Thymus (tissue), 11 donors: ENCODE results near the gene BRD3OS. TPM values are rescaled to one million over a fixed set of nuclear protein-coding genes. Genes with fewer than 3 reads are reported as not detected.

Experiments
- DNase-seq, 9 donors: peaks; one replicate each; pipeline ENCODE4 v3.0.0-alpha.2; 2013; ENCODE audit warnings: low spot score in 9 of 9, low read depth in 6 of 9, missing footprints in 1 of 9
- H3K27ac ChIP-seq, 2 donors: one replicate each; pipeline ENCODE4 v1.5.1; 2013; ENCODE audit warnings: control low read depth in 1 of 2, low read depth in 1 of 2, low read length in 1 of 2, mild to moderate bottlenecking in 1 of 2, moderate library complexity in 1 of 2
- H3K27me3 ChIP-seq, 2 donors: one replicate each; pipeline ENCODE4 v1.5.1; 2013; ENCODE audit warnings: low read length in 1 of 2; ENCODE audit not compliant: control insufficient read depth in 2 of 2, insufficient read depth in 1 of 2
- H3K36me3 ChIP-seq, 2 donors: one replicate each; pipeline ENCODE4 v1.5.1; 2013; ENCODE audit warnings: low read length in 1 of 2, mild to moderate bottlenecking in 1 of 2, moderate library complexity in 1 of 2; ENCODE audit not compliant: control insufficient read depth in 2 of 2, insufficient read depth in 2 of 2
- H3K4me1 ChIP-seq, 2 donors: one replicate each; pipeline ENCODE4 v1.5.1; 2013; ENCODE audit warnings: low read length in 2 of 2; ENCODE audit not compliant: control insufficient read depth in 2 of 2, insufficient read depth in 2 of 2
- H3K4me3 ChIP-seq, 2 donors: one replicate each; pipeline ENCODE4 v1.5.1; 2013; ENCODE audit warnings: low read length in 2 of 2, control low read depth in 1 of 2, mild to moderate bottlenecking in 1 of 2
- H3K9me3 ChIP-seq, 2 donors: one replicate each; pipeline ENCODE4 v1.5.1; 2013; ENCODE audit warnings: low read length in 1 of 2, mild to moderate bottlenecking in 1 of 2; ENCODE audit not compliant: control insufficient read depth in 2 of 2, insufficient read depth in 1 of 2
- WGBS: extraction: QIAGEN DNeasy Blood & Tissue Kit; methylation state at CpG from one replicate; pipeline ENCODE4 v1.1.7; 2013; 5-methylcytosine and 5-hydroxymethylcytosine counted together
- polyA plus RNA-seq: library from polyadenylated mRNA; stranded (reverse); fragments of 200-250 nt; gene quantifications from one replicate; pipeline ENCODE4 v1.2.3, GENCODE V29; 2013
- total RNA-seq: library from RNA; stranded (reverse); fragments of 120-200 nt; gene quantifications from one replicate; pipeline ENCODE4 v1.2.4, GENCODE V29; 2013
- donor health status: healthy.

BRD3OS gene
- total and polyA plus RNA-seq, 2 donors: 9.9 to 12.4 TPM

- Histone ChIP-seq H3K4me3 (no peak overlapping the region), H3K27me3 (peaks cover 0 to 4% of the 10 kb centered on the region in 2 donors), H3K36me3 (no peaks in the 10 kb centered on the region), H3K9me3 (no peaks in the 10 kb centered on the region), H3K4me1 (no peaks in the 10 kb centered on the region), H3K27ac (no peak overlapping the region)
- no peak for DNase-seq
- 90% methylated on average over 6 of the region's 6 CpGs for WGBS
These were observed 25.4 kb upstream of the BRD3OS start for GRCh38 chr9:133999851-134000265.

- DNase-seq: no peak
- H3K36me3 ChIP-seq: no peaks in the 10 kb centered on the region
- H3K4me1 ChIP-seq: no peaks in the 10 kb centered on the region
- H3K27ac ChIP-seq: no peak overlapping the region
- H3K9me3 ChIP-seq: no peaks in the 10 kb centered on the region
- WGBS: 82% methylated on average over 2 of the region's 2 CpGs
- no peaks in the 10 kb centered on the region for H3K27me3 ChIP-seq
- H3K4me3 ChIP-seq: no peak overlapping the region
These were observed 22.5 kb upstream of the BRD3OS start for GRCh38 chr9:134002796-134003195.

GRCh38 chr9:134003237-134003636 is 22.0 kb upstream of the BRD3OS start:
- no peak overlapping the region for H3K27ac ChIP-seq
- H3K36me3 ChIP-seq: no peaks in the 10 kb centered on the region
- WGBS: 95% methylated on average over 2 of the region's 2 CpGs
- no peak overlapping the region for H3K4me3 ChIP-seq
- no peaks in the 10 kb centered on the region for H3K9me3 ChIP-seq
- DNase-seq: no peak
- H3K27me3 ChIP-seq: no peaks in the 10 kb centered on the region
- H3K4me1 ChIP-seq: no peaks in the 10 kb centered on the region

GRCh38 chr9:134004131-134004873 is 21.0 kb upstream of the BRD3OS start:
- WGBS: 83% methylated on average over 20 of the region's 20 CpGs
- no peak overlapping the region for H3K4me3 ChIP-seq
- H3K27ac ChIP-seq: no peak overlapping the region
- H3K4me1 ChIP-seq: no peaks in the 10 kb centered on the region
- no peak for DNase-seq
- H3K36me3 ChIP-seq: no peaks in the 10 kb centered on the region
- no peaks in the 10 kb centered on the region for H3K27me3 ChIP-seq
- H3K9me3 ChIP-seq: no peaks in the 10 kb centered on the region

- no peaks in the 10 kb centered on the region for H3K36me3 ChIP-seq
- H3K4me1 ChIP-seq: no peaks in the 10 kb centered on the region
- no peaks in the 10 kb centered on the region for H3K9me3 ChIP-seq
- H3K27me3 ChIP-seq: no peaks in the 10 kb centered on the region
- no peak for DNase-seq
- WGBS: 92% methylated on average over 14 of the region's 14 CpGs
- H3K27ac ChIP-seq: no peak overlapping the region
- H3K4me3 ChIP-seq: no peak overlapping the region
These were observed 20.4 kb upstream of the BRD3OS start for GRCh38 chr9:134004881-134005280.

- no peak for DNase-seq
- no peak overlapping the region for H3K4me3 ChIP-seq
- H3K4me1 ChIP-seq: no peaks in the 10 kb centered on the region
- peaks cover 0 to 2% of the 10 kb centered on the region in 2 donors for H3K9me3 ChIP-seq
- WGBS: 95% methylated on average over 8 of the region's 8 CpGs
- H3K36me3 ChIP-seq: no peaks in the 10 kb centered on the region
- H3K27me3 ChIP-seq: no peaks in the 10 kb centered on the region
- H3K27ac ChIP-seq: no peak overlapping the region
These were observed 19.9 kb upstream of the BRD3OS start for GRCh38 chr9:134005381-134005780.

- no peaks in the 10 kb centered on the region for H3K27me3 ChIP-seq
- H3K9me3 ChIP-seq: peaks cover 2 to 17% of the 10 kb centered on the region in 2 donors
- no peak overlapping the region for H3K27ac ChIP-seq
- no peak for DNase-seq
- WGBS: 68% methylated on average over 6 of the region's 6 CpGs
- no peaks in the 10 kb centered on the region for H3K36me3 ChIP-seq
- no peak overlapping the region for H3K4me3 ChIP-seq
- H3K4me1 ChIP-seq: no peaks in the 10 kb centered on the region
These were observed 18.1 kb upstream of the BRD3OS start for GRCh38 chr9:134007150-134007549.

- H3K4me1 ChIP-seq: no peaks in the 10 kb centered on the region
- H3K9me3 ChIP-seq: peaks cover 4 to 17% of the 10 kb centered on the region in 2 donors
- no peak overlapping the region for H3K4me3 ChIP-seq
- no peak for DNase-seq
- no peaks in the 10 kb centered on the region for H3K36me3 ChIP-seq
- H3K27ac ChIP-seq: no peak overlapping the region
- H3K27me3 ChIP-seq: no peaks in the 10 kb centered on the region
- WGBS: 88% methylated on average over 9 of the region's 9 CpGs
These were observed 17.7 kb upstream of the BRD3OS start for GRCh38 chr9:134007571-134007970.

- 64% methylated on average over 20 of the region's 20 CpGs for WGBS
- H3K36me3 ChIP-seq: no peaks in the 10 kb centered on the region
- H3K4me1 ChIP-seq: no peaks in the 10 kb centered on the region
- no peak overlapping the region for H3K4me3 ChIP-seq
- no peak overlapping the region for H3K27ac ChIP-seq
- no peaks in the 10 kb centered on the region for H3K27me3 ChIP-seq
- peaks cover 6 to 27% of the 10 kb centered on the region in 2 donors for H3K9me3 ChIP-seq
- DNase-seq: no peak
These were observed 14.7 kb upstream of the BRD3OS start for GRCh38 chr9:134010310-134011173.
